GM12872 (cell line): ENCODE measurements around the gene EPHA2.

Experiments
- TF ChIP-seq, protein P1 (sequence below): IDR thresholded peaks from 3 replicates; pipeline ENCODE4 v1.5.1; 2011; ENCODE audit warnings: low read depth, mild to moderate bottlenecking, low read length, moderate library complexity; ENCODE audit not compliant: insufficient read depth

EPHA2 gene

GRCh38 chr1:16120940-16121410 lies 34.9 kb downstream of the EPHA2 start:
- TF ChIP-seq, protein P1, sequence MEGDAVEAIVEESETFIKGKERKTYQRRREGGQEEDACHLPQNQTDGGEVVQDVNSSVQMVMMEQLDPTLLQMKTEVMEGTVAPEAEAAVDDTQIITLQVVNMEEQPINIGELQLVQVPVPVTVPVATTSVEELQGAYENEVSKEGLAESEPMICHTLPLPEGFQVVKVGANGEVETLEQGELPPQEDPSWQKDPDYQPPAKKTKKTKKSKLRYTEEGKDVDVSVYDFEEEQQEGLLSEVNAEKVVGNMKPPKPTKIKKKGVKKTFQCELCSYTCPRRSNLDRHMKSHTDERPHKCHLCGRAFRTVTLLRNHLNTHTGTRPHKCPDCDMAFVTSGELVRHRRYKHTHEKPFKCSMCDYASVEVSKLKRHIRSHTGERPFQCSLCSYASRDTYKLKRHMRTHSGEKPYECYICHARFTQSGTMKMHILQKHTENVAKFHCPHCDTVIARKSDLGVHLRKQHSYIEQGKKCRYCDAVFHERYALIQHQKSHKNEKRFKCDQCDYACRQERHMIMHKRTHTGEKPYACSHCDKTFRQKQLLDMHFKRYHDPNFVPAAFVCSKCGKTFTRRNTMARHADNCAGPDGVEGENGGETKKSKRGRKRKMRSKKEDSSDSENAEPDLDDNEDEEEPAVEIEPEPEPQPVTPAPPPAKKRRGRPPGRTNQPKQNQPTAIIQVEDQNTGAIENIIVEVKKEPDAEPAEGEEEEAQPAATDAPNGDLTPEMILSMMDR = no peak

DNA sequence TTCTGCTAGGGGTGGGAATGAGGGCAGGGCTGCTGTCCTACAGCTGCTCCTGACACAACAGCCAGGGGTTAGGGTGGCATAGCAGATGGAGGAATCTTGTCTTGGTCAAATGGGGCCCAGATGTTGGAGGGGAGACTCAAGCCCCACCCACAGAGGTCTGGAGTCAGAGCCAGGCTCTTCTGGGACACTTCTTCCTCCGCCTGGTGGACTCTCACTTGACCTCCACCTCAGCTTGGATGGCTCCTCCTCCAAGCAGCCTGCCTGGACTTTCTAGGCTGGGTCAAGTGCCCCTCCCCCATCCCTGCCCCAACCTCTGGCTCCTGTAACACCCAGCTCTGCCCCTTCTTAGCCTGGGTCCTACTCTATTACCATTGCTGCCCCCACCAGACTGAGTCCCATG lies 35.5 kb downstream of the EPHA2 start:
- TF ChIP-seq, protein P1 = no peak

- TF ChIP-seq, protein P1 = no peak
Measured at GRCh38 chr1:16119926-16120325, 35.9 kb downstream of the EPHA2 start.

DNA sequence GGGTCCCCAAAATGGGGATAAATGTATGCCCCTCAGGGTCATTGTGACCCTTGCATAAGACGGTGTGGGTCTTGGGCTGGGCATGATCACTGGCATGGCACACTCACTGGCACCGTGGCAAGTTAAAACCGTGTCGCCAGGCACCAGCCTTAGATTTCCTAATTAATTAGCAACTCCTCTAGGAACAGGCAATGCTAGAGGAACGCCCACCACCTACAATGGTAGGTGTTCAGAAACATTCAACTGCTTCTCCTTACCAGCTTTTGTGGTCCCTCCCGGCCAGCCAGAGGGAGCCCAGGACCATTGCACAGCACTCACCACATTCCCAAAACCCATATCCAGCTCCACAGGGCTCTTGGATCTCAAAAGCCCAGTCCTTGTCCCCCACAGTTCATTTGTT lies 36.4 kb downstream of the EPHA2 start:
- TF ChIP-seq, protein P1 = no peak

- TF ChIP-seq, protein P1 = no peak
Measured at GRCh38 chr1:16118706-16119105, 37.2 kb downstream of the EPHA2 start.

- TF ChIP-seq, protein P1 = no peak
Measured at GRCh38 chr1:16117936-16118335, 37.9 kb downstream of the EPHA2 start.

DNA sequence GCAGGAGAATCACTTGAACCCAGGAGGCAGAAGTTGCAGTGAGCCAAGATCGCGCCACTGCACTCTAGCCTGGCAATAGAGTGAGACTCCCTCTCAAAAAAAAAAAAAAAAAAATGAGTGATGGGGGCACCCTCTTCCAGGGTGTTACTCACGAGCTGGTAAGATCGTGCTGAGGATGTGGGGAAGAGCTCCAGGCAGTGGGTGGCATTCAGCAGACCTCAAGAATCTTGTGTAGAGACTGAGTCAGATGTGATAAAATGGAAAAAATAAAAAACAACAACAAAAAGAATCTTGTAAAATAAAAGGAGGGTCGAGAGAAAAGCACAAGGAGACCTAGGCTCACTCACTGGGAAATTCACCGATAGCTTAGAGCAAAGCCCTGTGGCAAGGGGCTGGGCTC lies 38.5 kb downstream of the EPHA2 start:
- TF ChIP-seq, protein P1 = no peak

- TF ChIP-seq, protein P1 = no peak
Measured at GRCh38 chr1:16116625-16117024, 39.2 kb downstream of the EPHA2 start.
